H1 (cell line): ENCODE results near the gene GTF2IRD1. TPM values are rescaled to one million over a fixed set of nuclear protein-coding genes. Genes with fewer than 3 reads are reported as not detected.

Experiments used
- CTCF ChIA-PET: fragments of 300-600 bp; sonication (Branson Sonifier 250); formaldehyde crosslinking; loops from one replicate; lab custom pipeline; 2021; ENCODE audit not compliant: partially characterized antibody; lab: Charles Lee
- POLR2A ChIA-PET: fragments of 300-600 bp; sonication (Branson Sonifier 250); formaldehyde crosslinking; loops from one replicate; lab custom pipeline; 2021; ENCODE audit warnings: inconsistent platforms; ENCODE audit not compliant: partially characterized antibody; lab: Charles Lee
- DNase-seq, 2 experiments: peaks; one replicate each; pipeline versions ENCODE4 v3.0.0 to v3.0.0-alpha.2; 2010 to 2022; ENCODE audit warnings: low spot score in 2 of 2, low read depth in 1 of 2, mixed read lengths in 1 of 2
- FAIRE-seq: peaks from 2 replicates; lab custom pipeline; 2011; peaks lifted over from hg19 to GRCh38; lab: Jason Lieb, UNC
- H2AFZ ChIP-seq: 2 replicates; pipeline ENCODE4 v1.8.1; 2012; ENCODE audit warnings: low read length, inconsistent platforms
- H2AK5ac ChIP-seq: 2 replicates; pipeline ENCODE4 v1.6.1; 2013; ENCODE audit warnings: low read depth, low read length
- H2BK120ac ChIP-seq: replicated peaks from 2 replicates; pipeline ENCODE3; 2013; ENCODE audit warnings: low read depth, low read length, inconsistent platforms
- H2BK12ac ChIP-seq: 2 replicates; pipeline ENCODE4 v1.6.1; 2013; ENCODE audit warnings: low read depth, low read length
- H2BK15ac ChIP-seq: 2 replicates; pipeline ENCODE4 v1.6.1; 2013; ENCODE audit warnings: low read length
- H2BK20ac ChIP-seq: 2 replicates; pipeline ENCODE4 v1.6.1; 2013; ENCODE audit warnings: low read length
- H2BK5ac ChIP-seq: 2 replicates; pipeline ENCODE4 v1.6.1; 2013; ENCODE audit warnings: low read depth, low read length
- H3K14ac ChIP-seq: 2 replicates; pipeline ENCODE4 v1.6.1; 2013; ENCODE audit warnings: inconsistent platforms; ENCODE audit not compliant: insufficient read length
- H3K18ac ChIP-seq: 2 replicates; pipeline ENCODE4 v1.6.1; 2013; ENCODE audit warnings: low read length; ENCODE audit errors: extremely low read depth
- H3K23ac ChIP-seq: 2 replicates; pipeline ENCODE4 v1.6.1; 2013; ENCODE audit warnings: inconsistent platforms; ENCODE audit not compliant: insufficient read length
- H3K23me2 ChIP-seq: 2 replicates; pipeline ENCODE4 v1.6.1; 2013; ENCODE audit warnings: low read depth, low read length
- H3K27ac ChIP-seq: 2 replicates; pipeline ENCODE4 v1.6.1; 2011; ENCODE audit warnings: low read depth, low read length, inconsistent platforms
- H3K27me3 ChIP-seq, 4 experiments: replicated peaks in 1 of 4; 1 replicate in 1 of 4; 2 replicates in 3 of 4; pipeline versions ENCODE4 v1.6.1 to v1.8.1; 2011 to 2013; ENCODE audit warnings: low read length in 3 of 4, mild to moderate bottlenecking in 3 of 4, inconsistent platforms in 2 of 4, mixed read lengths in 2 of 4, moderate library complexity in 1 of 4; ENCODE audit not compliant: control insufficient read depth in 3 of 4, insufficient read depth in 3 of 4; ENCODE audit errors: extremely low read depth in 1 of 4
- H3K36me3 ChIP-seq, 4 experiments: 2 replicates each; pipeline versions ENCODE4 v1.6.1 to v1.8.1; 2011 to 2013; ENCODE audit warnings: mild to moderate bottlenecking in 4 of 4, low read length in 3 of 4, moderate library complexity in 2 of 4, control low read depth in 1 of 4, inconsistent platforms in 1 of 4; ENCODE audit not compliant: insufficient read depth in 4 of 4, control insufficient read depth in 2 of 4
- H3K4ac ChIP-seq: replicated peaks from 2 replicates; pipeline ENCODE3; 2013; ENCODE audit warnings: low read length, low read depth, mixed read lengths, inconsistent platforms; ENCODE audit not compliant: insufficient read length
- H3K4me1 ChIP-seq, 4 experiments: replicated peaks in 1 of 4; 1 replicate in 1 of 4; 2 replicates in 3 of 4; pipeline versions ENCODE4 v1.6.1 to v1.8.1; 2011 to 2013; ENCODE audit warnings: low read length in 3 of 4, inconsistent platforms in 2 of 4, mixed read lengths in 1 of 4; ENCODE audit not compliant: insufficient read depth in 4 of 4, control insufficient read depth in 3 of 4
- H3K4me2 ChIP-seq, 2 experiments: 2 replicates each; pipeline versions ENCODE4 v1.6.1 to v1.8.1; 2011 to 2013; ENCODE audit warnings: low read depth in 2 of 2, low read length in 2 of 2, control low read depth in 1 of 2, inconsistent platforms in 1 of 2, mild to moderate bottlenecking in 1 of 2; ENCODE audit not compliant: insufficient read depth in 1 of 2
- H3K4me3 ChIP-seq, 4 experiments: fragments of 200-600, 300-600 bp in 1 of 4; sonication (generic), shearing (Covaris generic), sonication (Bioruptor Twin) in 1 of 4; 2 replicates each; pipeline versions ENCODE4 v1.5.1 to v1.8.1; 2011 to 2016; ENCODE audit warnings: low read length in 4 of 4, low read depth in 3 of 4, control low read depth in 2 of 4, inconsistent platforms in 2 of 4, mild to moderate bottlenecking in 2 of 4, mixed read lengths in 1 of 4, moderate library complexity in 1 of 4; ENCODE audit not compliant: insufficient read depth in 2 of 4; ENCODE audit errors: extremely low read depth in 1 of 4
- H3K56ac ChIP-seq: replicated peaks from 2 replicates; pipeline ENCODE3; 2013; ENCODE audit warnings: low read depth, mild to moderate bottlenecking, mixed read lengths, low read length, inconsistent platforms; ENCODE audit not compliant: insufficient read length
- H3K79me1 ChIP-seq: 2 replicates; pipeline ENCODE4 v1.6.1; 2013; ENCODE audit warnings: low read depth, low read length, control low read depth
- H3K79me2 ChIP-seq, 2 experiments: 2 replicates each; pipeline versions ENCODE4 v1.6.1 to v1.8.1; 2012 to 2013; ENCODE audit warnings: low read length in 2 of 2, mild to moderate bottlenecking in 2 of 2, inconsistent platforms in 1 of 2; ENCODE audit not compliant: insufficient read depth in 2 of 2, control insufficient read depth in 1 of 2
- H3K9ac ChIP-seq, 4 experiments: replicated peaks in 1 of 4; 1 replicate in 1 of 4; 2 replicates in 3 of 4; pipeline versions ENCODE4 v1.6.1 to v1.8.1; 2011 to 2013; ENCODE audit warnings: low read depth in 3 of 4, low read length in 3 of 4, control low read depth in 2 of 4, mild to moderate bottlenecking in 2 of 4, moderate library complexity in 2 of 4, inconsistent platforms in 1 of 4; ENCODE audit errors: extremely low read depth in 1 of 4
- H3K9me3 ChIP-seq, 2 experiments: 2 replicates each; pipeline versions ENCODE4 v1.6.1 to v1.8.1; 2012 to 2013; ENCODE audit warnings: mild to moderate bottlenecking in 2 of 2, moderate library complexity in 2 of 2, control low read depth in 1 of 2, inconsistent platforms in 1 of 2, low read depth in 1 of 2, low read length in 1 of 2, mixed read lengths in 1 of 2; ENCODE audit not compliant: insufficient read depth in 2 of 2
- H4K20me1 ChIP-seq, 2 experiments: replicated peaks in 1 of 2; 2 replicates each; pipeline versions ENCODE3 to v1.8.1; 2011 to 2013; ENCODE audit warnings: inconsistent platforms in 2 of 2, low read length in 2 of 2, mild to moderate bottlenecking in 1 of 2; ENCODE audit not compliant: insufficient read depth in 2 of 2, control insufficient read depth in 1 of 2
- H4K5ac ChIP-seq: 2 replicates; pipeline ENCODE4 v1.6.1; 2013; ENCODE audit warnings: low read length, low read depth, mixed read lengths, inconsistent platforms; ENCODE audit not compliant: insufficient read length
- H4K8ac ChIP-seq: 2 replicates; pipeline ENCODE4 v1.8.0; 2013; ENCODE audit warnings: mild to moderate bottlenecking, moderate library complexity, low read length, inconsistent platforms; ENCODE audit not compliant: insufficient read depth; ENCODE audit errors: extremely low read depth
- H4K91ac ChIP-seq: replicated peaks from 2 replicates; pipeline ENCODE3; 2013; ENCODE audit warnings: low read length, mixed read lengths, inconsistent platforms; ENCODE audit not compliant: insufficient read length
- BACH1 ChIP-seq: IDR thresholded peaks from 2 replicates; pipeline ENCODE4 v1.6.1; 2012; ENCODE audit warnings: low read length, improper control_type of control experiment
- CBX5 ChIP-seq: fragments of 300-800, 300-1000 bp; sonication (generic); IDR thresholded peaks from 2 replicates; pipeline ENCODE4 v1.7.1; 2016; ENCODE audit warnings: antibody characterized with exemption, low read length, low read depth
- CEBPB ChIP-seq: IDR thresholded peaks from 2 replicates; pipeline ENCODE4 v1.6.1; 2012; ENCODE audit warnings: low read depth, low read length
- HDAC6 ChIP-seq: IDR thresholded peaks from one replicate; pipeline ENCODE4 v1.7.1; 2012; ENCODE audit warnings: low read depth, mild to moderate bottlenecking, inconsistent platforms, low read length, moderate library complexity
- MAFK ChIP-seq: IDR thresholded peaks from 2 replicates; pipeline ENCODE4 v1.6.1; 2012; ENCODE audit warnings: low read depth, mild to moderate bottlenecking, improper control_type of control experiment, low read length
- NRF1 ChIP-seq: IDR thresholded peaks from 2 replicates; pipeline ENCODE4 v1.6.1; 2011; ENCODE audit warnings: mild to moderate bottlenecking, low read depth, low read length, improper control_type of control experiment
- SIN3A ChIP-seq, 2 experiments: IDR thresholded peaks in 1 of 2; conservative IDR thresholded peaks in 1 of 2; 2 replicates each; pipeline ENCODE4 v1.6.1; 2011 to 2012; ENCODE audit warnings: low read length in 2 of 2, improper control_type of control experiment in 1 of 2, low read depth in 1 of 2, mild to moderate bottlenecking in 1 of 2
- SIX5 ChIP-seq: IDR thresholded peaks from 2 replicates; pipeline ENCODE4 v1.6.1; 2011; ENCODE audit warnings: mild to moderate bottlenecking, low read depth, low read length
- SP1 ChIP-seq: IDR thresholded peaks from 2 replicates; pipeline ENCODE4 v1.6.1; 2011; ENCODE audit warnings: low read depth, low read length
- WGBS, 2 experiments: shearing (Covaris generic) in 1 of 2; methylation state at CpG; one replicate each; pipeline versions ENCODE4 v1.1.6 to v1.1.7; 2013 to 2015; ENCODE audit warnings: low lambda C conversion rate in 2 of 2, mixed read lengths in 2 of 2, inconsistent platforms in 1 of 2, low coverage in 1 of 2, missing lambda C conversion rate in 1 of 2; ENCODE audit not compliant: insufficient replicate concordance in 2 of 2, insufficient coverage in 1 of 2, insufficient read length in 1 of 2; ENCODE audit errors: extremely low coverage in 1 of 2, missing lambda C conversion rate in 1 of 2; 5-methylcytosine and 5-hydroxymethylcytosine counted together
- polyA plus RNA-seq, 7 experiments: library from polyadenylated mRNA; depleted of rRNA in 3 of 7; stranded (reverse) in 5 of 7; unstranded in 2 of 7; fragments of >200 nt in 5 of 7; fragments of 200-250 nt in 2 of 7; gene quantifications; 1 replicate in 5 of 7; 2 replicates in 1 of 7; 4 replicates in 1 of 7; pipeline versions ENCODE4 v1.2.1 to v1.2.3, GENCODE V29; 2011 to 2013; ENCODE audit warnings: missing spikeins in 2 of 7, mixed read lengths in 2 of 7
- total RNA-seq: library from RNA; stranded (reverse); fragmentation: NEBNext Ultra II Directional; extraction: Animal tissue kit (Norgen Biotek cat#: 25700); gene quantifications from 2 replicates; pipeline ENCODE4 v1.2.1, GENCODE V29; 2021
- TF ChIP-seq, protein P1 (sequence below): IDR thresholded peaks from 2 replicates; pipeline ENCODE4 v1.6.1; 2012; ENCODE audit warnings: inconsistent platforms
- TF ChIP-seq, protein P2 (sequence below), 3 experiments: IDR thresholded peaks; 1 replicate in 2 of 3; 2 replicates in 1 of 3; pipeline versions ENCODE4 v1.5.1 to v1.6.1; 2011; ENCODE audit warnings: low read length in 3 of 3, mild to moderate bottlenecking in 3 of 3, inconsistent platforms in 2 of 3, low read depth in 1 of 3, moderate library complexity in 1 of 3; ENCODE audit not compliant: insufficient read depth in 1 of 3; ENCODE audit errors: control extremely low read depth in 1 of 3

The GTF2IRD1 gene
- total and polyA plus RNA-seq, 2 of the 8 experiments (the other 6 are each of a cell fraction or from before 2014, with no cell fraction given) = 27.4 to 45.4 TPM

- H3K27ac ChIP-seq = no peak overlapping the region
- TF ChIP-seq, protein P1, sequence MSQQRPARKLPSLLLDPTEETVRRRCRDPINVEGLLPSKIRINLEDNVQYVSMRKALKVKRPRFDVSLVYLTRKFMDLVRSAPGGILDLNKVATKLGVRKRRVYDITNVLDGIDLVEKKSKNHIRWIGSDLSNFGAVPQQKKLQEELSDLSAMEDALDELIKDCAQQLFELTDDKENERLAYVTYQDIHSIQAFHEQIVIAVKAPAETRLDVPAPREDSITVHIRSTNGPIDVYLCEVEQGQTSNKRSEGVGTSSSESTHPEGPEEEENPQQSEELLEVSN = no peak
- TF ChIP-seq SP1 (no peak), HDAC6 (no peak), CBX5 (no peak), SIX5 (no peak), CEBPB (no peak), MAFK (no peak), NRF1 (no peak), BACH1 (no peak), SIN3A (conservative IDR thresholded peaks at IDR 0.05 in 1 of 2, IDR thresholded peaks at IDR 0.05 in 1 of 2; ENCODE audit: low read depth in 1 of 2, low read length in 2 of 2) (no peak)
- TF ChIP-seq, protein P2, sequence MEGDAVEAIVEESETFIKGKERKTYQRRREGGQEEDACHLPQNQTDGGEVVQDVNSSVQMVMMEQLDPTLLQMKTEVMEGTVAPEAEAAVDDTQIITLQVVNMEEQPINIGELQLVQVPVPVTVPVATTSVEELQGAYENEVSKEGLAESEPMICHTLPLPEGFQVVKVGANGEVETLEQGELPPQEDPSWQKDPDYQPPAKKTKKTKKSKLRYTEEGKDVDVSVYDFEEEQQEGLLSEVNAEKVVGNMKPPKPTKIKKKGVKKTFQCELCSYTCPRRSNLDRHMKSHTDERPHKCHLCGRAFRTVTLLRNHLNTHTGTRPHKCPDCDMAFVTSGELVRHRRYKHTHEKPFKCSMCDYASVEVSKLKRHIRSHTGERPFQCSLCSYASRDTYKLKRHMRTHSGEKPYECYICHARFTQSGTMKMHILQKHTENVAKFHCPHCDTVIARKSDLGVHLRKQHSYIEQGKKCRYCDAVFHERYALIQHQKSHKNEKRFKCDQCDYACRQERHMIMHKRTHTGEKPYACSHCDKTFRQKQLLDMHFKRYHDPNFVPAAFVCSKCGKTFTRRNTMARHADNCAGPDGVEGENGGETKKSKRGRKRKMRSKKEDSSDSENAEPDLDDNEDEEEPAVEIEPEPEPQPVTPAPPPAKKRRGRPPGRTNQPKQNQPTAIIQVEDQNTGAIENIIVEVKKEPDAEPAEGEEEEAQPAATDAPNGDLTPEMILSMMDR (IDR thresholded peaks at IDR 0.05; ENCODE audit: control extremely low read depth in 1 of 3, insufficient read depth in 1 of 3, low read depth in 1 of 3, low read length in 3 of 3) = no peak
These were observed 33.7 kb upstream of the GTF2IRD1 start for GRCh38 chr7:74420006-74420405.

More at GRCh38 chr7:74420006-74420405, 33.7 kb upstream of the GTF2IRD1 start:
- H3K18ac ChIP-seq = no peak overlapping the region
- CTCF ChIA-PET = interaction anchor here (0.7 to 6.8 kb wide), 8 partner anchors 8 to 146 kb away, joined by 3 to 66 read pairs (median 7); no protein-coding TSS in a partner anchor
- no peak overlapping the region for H2BK20ac ChIP-seq
- H3K4me3 ChIP-seq = no peak overlapping the region
- no peak overlapping the region for H2BK12ac ChIP-seq
- no peaks in the 10 kb centered on the region for H4K20me1 ChIP-seq
- no peak overlapping the region for H3K4ac ChIP-seq
- no peak overlapping the region for H2BK5ac ChIP-seq
- no peaks in the 10 kb centered on the region for H3K23me2 ChIP-seq
- H4K5ac ChIP-seq = no peak overlapping the region
- H3K4me2 ChIP-seq = no peak overlapping the region
- no peak overlapping the region for H2AK5ac ChIP-seq
- H3K56ac ChIP-seq = no peak overlapping the region
- no peaks in the 10 kb centered on the region for H3K9me3 ChIP-seq
- no peak for FAIRE-seq
- H4K8ac ChIP-seq = no peak overlapping the region
- no peak for DNase-seq
- H4K91ac ChIP-seq = no peak overlapping the region
- no peak overlapping the region for H3K14ac ChIP-seq
- no peak overlapping the region for H2BK120ac ChIP-seq
- no peaks in the 10 kb centered on the region for H3K36me3 ChIP-seq
- WGBS, 2 experiments = 93% methylated on average over 4 of the region's 4 CpGs; no CpG with 5 or more reads in 1 of the 2 experiments
- no peak overlapping the region for H2BK15ac ChIP-seq
- H3K23ac ChIP-seq = no peak overlapping the region
- no peaks in the 10 kb centered on the region for H3K27me3 ChIP-seq
- H3K4me1 ChIP-seq = no peaks in the 10 kb centered on the region; a peak in 1 of 7 replicates
- no peak overlapping the region for H3K9ac ChIP-seq
- POLR2A ChIA-PET = interaction anchor here (0.8 kb wide), 1 partner anchor 9 kb away, joined by 3 read pairs; no protein-coding TSS in a partner anchor
- no peak overlapping the region for H2AFZ ChIP-seq
- no peaks in the 10 kb centered on the region for H3K79me2 ChIP-seq
- H3K79me1 ChIP-seq = no peaks in the 10 kb centered on the region
